Fibroblast of skin of left quadriceps (primary cell): ENCODE results near the gene BMERB1.
"Not testable (repeated sequence)": the region's sequence is repeated elsewhere in the genome, so short reads cannot be mapped to it uniquely, and the experiment has no call there.

ENCODE experiments used
- DNase-seq, 2 experiments: peaks; one replicate each; pipeline ENCODE4 v3.0.0-alpha.2; 2013; ENCODE audit warnings: low read depth in 2 of 2

Gene BMERB1

GRCh38 chr16:15557258-15557657 lies 122.9 kb downstream of the BMERB1 start:
- no peak for DNase-seq

- no peak for DNase-seq
Measured at GRCh38 chr16:15559176-15559575, 124.8 kb downstream of the BMERB1 start.

- no peak for DNase-seq
Measured at GRCh38 chr16:15564604-15565339, 130.4 kb downstream of the BMERB1 start.

- no peak for DNase-seq
Measured at GRCh38 chr16:15566095-15566494, 131.7 kb downstream of the BMERB1 start.

- DNase-seq: no peak
Measured at GRCh38 chr16:15567823-15568222, 133.4 kb downstream of the BMERB1 start.

- not testable (repeated sequence) for DNase-seq
Measured at GRCh38 chr16:15570666-15571065, 136.3 kb downstream of the BMERB1 start.

- DNase-seq: no peak
Measured at GRCh38 chr16:15571557-15571956, 137.2 kb downstream of the BMERB1 start.

GRCh38 chr16:15572329-15573001 lies 138.1 kb downstream of the BMERB1 start:
- peak; percentile 93 to 95 for DNase-seq

- no peak for DNase-seq
Measured at GRCh38 chr16:15573274-15573895, 139.0 kb downstream of the BMERB1 start.

- not testable (repeated sequence) for DNase-seq
Measured at GRCh38 chr16:15573896-15574613, 139.7 kb downstream of the BMERB1 start.

GRCh38 chr16:15574614-15574948 lies 140.2 kb downstream of the BMERB1 start:
- no peak for DNase-seq

- DNase-seq: no peak
Measured at GRCh38 chr16:15575293-15576049, 141.1 kb downstream of the BMERB1 start.

- DNase-seq: no peak
Measured at GRCh38 chr16:15576960-15577958, 142.9 kb downstream of the BMERB1 start.

GRCh38 chr16:15578824-15579223 lies 144.4 kb downstream of the BMERB1 start:
- DNase-seq: no peak

GRCh38 chr16:15581127-15581815 lies 146.9 kb downstream of the BMERB1 start:
- DNase-seq: no peak

- DNase-seq: no peak
Measured at GRCh38 chr16:15583526-15583925, 149.1 kb downstream of the BMERB1 start.

- DNase-seq: no peak
Measured at GRCh38 chr16:15585956-15586355, 151.6 kb downstream of the BMERB1 start.

- no peak for DNase-seq
Measured at GRCh38 chr16:15586716-15587115, 152.3 kb downstream of the BMERB1 start.

GRCh38 chr16:15587152-15587825 lies 152.9 kb downstream of the BMERB1 start:
- DNase-seq: no peak
